Activated T-helper 1 cell treated with anti-CD3 and anti-CD28 coated beads, Interleukin-12 subunit alpha, Interleukin-12 subunit beta, Interleukin-2, Interleukin-4 antibody, amounts not matched to agents 30 ng/mL and 10 ng/mL and 1 ng/mL, durations not matched to agents 14 hours and 24 hours and 36 hours (primary cell): Measurements from ENCODE around the gene CTBP2. TPM values are rescaled to one million over a fixed set of nuclear protein-coding genes. Genes with fewer than 3 reads are reported as not detected.
"Not testable (repeated sequence)": the region's sequence is repeated elsewhere in the genome, so short reads cannot be mapped to it uniquely, and the experiment has no call there.

Source experiments
- DNase-seq: peaks from one replicate; pipeline ENCODE4 v3.0.0; 2021; ENCODE audit warnings: low spot score
- H3K27ac Mint-ChIP-seq: one replicate; pipeline ENCODE4 v1.8.0; 2021; ENCODE audit warnings: mild to moderate bottlenecking, mixed read lengths
- H3K27me3 Mint-ChIP-seq: one replicate; pipeline ENCODE4 v1.8.0; 2022; ENCODE audit warnings: mild to moderate bottlenecking, moderate library complexity, mixed read lengths; ENCODE audit not compliant: insufficient read depth
- H3K36me3 Mint-ChIP-seq: one replicate; pipeline ENCODE4 v1.8.0; 2021; ENCODE audit warnings: low read depth, mixed read lengths
- H3K4me1 Mint-ChIP-seq: one replicate; pipeline ENCODE4 v1.8.0; 2021; ENCODE audit warnings: low read depth, mixed read lengths
- H3K4me3 Mint-ChIP-seq: one replicate; pipeline ENCODE4 v1.8.0; 2021; ENCODE audit warnings: mild to moderate bottlenecking, moderate library complexity, mixed read lengths
- H3K9me3 Mint-ChIP-seq: one replicate; pipeline ENCODE4 v1.8.0; 2021; ENCODE audit warnings: mixed read lengths
- intact Hi-C: fragments of 100-400 bp; cut with micrococcal nuclease; formaldehyde crosslinking; loops from one replicate; pipeline ENCODE4 v1.15.1; 2024
- total RNA-seq: library from RNA; stranded (reverse); gene quantifications from 2 replicates; pipeline ENCODE4 v1.2.3, GENCODE V29; 2022

The CTBP2 gene
- total RNA-seq, 1 donor from 2014 or later = 0.13 TPM

DNA sequence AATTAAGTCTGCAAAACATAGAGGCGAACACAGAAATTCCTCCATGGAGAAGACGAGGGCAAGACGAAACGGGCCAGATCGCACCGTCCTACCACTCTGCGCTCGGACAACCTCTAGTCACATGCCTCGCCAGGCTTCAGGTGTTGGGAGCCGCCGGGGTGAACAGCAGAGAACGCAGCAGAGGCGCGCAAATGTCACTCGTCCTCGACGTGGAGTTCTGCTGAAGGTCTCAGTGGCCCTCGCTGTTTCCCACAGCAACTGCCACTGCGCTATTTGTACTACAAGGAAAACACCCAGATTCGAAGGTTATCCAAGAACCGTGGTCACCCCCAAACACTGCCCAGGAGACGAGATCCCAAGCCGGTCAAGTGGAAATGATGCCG lies 9.2 kb downstream of the CTBP2 start:
- no peak for DNase-seq
- H3K4me3 Mint-ChIP-seq = no peak overlapping the region
- no peak overlapping the region for H3K27ac Mint-ChIP-seq
- H3K9me3 Mint-ChIP-seq = no peaks in the 10 kb centered on the region
- intact Hi-C loops = no loop called here
- H3K27me3 Mint-ChIP-seq = peaks cover 47% of the 10 kb centered on the region
- H3K36me3 Mint-ChIP-seq = no peaks in the 10 kb centered on the region
- no peaks in the 10 kb centered on the region for H3K4me1 Mint-ChIP-seq

DNA sequence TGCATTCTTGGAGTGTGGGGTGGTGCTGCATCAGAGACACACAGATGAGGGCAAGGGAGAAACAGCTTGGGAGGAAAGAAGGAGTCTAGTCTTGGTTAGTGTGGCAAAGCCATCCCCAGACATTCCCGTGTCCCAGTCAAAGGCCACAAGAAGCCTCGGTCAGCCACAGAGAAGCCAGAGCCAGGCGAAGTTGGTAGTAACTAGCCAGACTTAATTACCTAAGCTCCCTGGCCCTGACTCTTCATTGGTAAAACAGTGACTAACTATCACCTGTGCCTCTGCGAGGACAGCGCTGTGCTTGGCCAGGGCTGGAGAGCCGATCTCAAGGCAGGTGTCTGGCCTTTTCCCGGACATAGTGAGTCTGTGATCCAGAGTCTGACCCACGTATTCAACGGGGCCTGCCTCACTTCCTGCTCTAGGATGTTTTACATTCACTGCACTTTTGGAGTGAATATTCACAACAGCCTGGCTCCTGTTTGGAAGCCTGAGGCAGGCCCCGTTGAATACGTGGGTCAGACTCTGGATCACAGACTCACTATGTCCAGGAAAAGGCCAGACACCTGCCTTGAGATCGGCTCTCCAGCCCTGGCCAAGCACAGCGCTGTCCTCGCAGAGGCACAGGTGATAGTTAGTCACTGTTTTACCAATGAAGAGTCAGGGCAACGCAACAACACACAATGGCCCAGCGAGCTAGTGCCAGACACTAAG lies 9.8 kb downstream of the CTBP2 start:
- DNase-seq, H3K4me3 Mint-ChIP-seq, intact Hi-C loops, H3K9me3 Mint-ChIP-seq, H3K27ac Mint-ChIP-seq, H3K4me1 Mint-ChIP-seq, H3K36me3 Mint-ChIP-seq: not testable (repeated sequence)
- peaks cover 40% of the 10 kb centered on the region for H3K27me3 Mint-ChIP-seq

DNA sequence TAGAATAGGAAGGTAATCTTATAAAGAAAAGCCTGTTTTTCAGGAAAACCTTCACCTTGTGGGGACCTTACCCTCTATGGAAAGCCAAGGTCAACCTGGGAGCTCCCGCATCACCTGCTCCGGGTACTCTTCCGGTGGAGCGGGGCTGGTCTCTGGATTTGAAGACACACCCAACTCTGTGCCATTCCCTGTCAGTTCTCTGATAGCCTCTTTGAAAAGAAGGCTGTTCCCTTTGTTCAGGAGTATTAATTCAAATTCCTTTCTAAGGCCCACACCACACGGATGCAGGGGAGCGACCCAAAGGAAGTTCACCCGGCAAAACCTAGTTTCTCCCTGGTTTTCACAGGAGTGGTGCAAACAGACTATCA lies 10.7 kb downstream of the CTBP2 start:
- Mint-ChIP-seq H3K9me3 (no peaks in the 10 kb centered on the region), H3K4me3 (no peak overlapping the region), H3K27me3 (peaks cover 35% of the 10 kb centered on the region), H3K4me1 (no peaks in the 10 kb centered on the region), H3K27ac (no peak overlapping the region), H3K36me3 (no peaks in the 10 kb centered on the region)
- intact Hi-C loops = no loop called here
- DNase-seq = no peak

DNA sequence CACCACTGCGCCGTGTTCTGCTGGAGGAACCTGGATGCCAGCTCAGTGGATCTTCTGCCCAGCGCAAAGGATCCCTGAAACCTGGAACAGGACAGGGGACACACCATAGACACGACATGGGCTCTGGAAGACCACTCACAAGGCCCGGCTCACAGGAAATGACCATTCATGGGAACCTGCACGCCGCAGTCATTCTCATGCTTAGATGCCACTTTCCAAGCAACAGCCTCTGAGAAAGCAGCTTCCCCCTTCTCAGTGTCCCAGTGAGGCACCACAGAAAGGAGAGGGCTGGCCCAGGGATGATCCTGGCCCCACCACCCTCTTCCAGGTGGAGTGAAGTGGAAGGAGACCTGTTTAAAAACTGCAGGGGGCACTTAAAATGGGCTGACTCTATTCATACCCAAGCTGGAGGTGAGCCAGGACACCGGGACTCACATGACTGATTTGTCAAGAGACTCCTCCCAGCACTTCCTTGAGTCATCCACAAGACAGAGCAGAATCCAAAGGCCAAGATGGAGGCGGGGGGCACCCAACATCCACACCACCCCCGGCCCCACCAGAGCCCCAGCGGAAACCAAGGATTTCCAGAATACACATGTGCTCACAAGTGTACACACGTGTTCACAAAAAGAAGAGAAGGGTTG lies 11.2 kb downstream of the CTBP2 start:
- no peaks in the 10 kb centered on the region for H3K36me3 Mint-ChIP-seq
- no peaks in the 10 kb centered on the region for H3K9me3 Mint-ChIP-seq
- H3K4me3 Mint-ChIP-seq = no peak overlapping the region
- H3K27ac Mint-ChIP-seq = no peak overlapping the region
- no peaks in the 10 kb centered on the region for H3K4me1 Mint-ChIP-seq
- H3K27me3 Mint-ChIP-seq = peaks cover 35% of the 10 kb centered on the region
- no peak for DNase-seq
- intact Hi-C loops = no loop called here

DNA sequence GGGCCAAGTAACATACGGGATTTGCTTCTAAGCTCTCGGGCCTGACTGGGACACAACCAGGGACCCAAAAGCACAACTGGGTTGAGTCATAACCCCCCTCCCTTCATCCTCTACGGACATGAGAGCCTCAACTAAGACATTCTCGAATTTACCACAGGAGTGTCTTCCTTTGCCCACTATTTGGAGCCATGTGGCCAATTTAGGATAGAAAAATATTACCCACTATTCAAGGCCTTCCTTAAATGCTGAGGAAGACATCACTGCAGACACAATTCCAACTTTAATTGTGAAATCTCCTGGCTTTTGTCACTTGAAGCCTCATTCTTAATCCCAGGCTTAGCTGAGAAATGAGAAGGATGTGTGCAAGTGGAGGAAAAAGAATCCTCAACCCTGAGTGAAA lies 11.8 kb downstream of the CTBP2 start:
- Mint-ChIP-seq H3K27ac (no peak overlapping the region), H3K9me3 (no peaks in the 10 kb centered on the region), H3K36me3 (no peaks in the 10 kb centered on the region), H3K4me1 (no peaks in the 10 kb centered on the region), H3K4me3 (no peak overlapping the region), H3K27me3 (peaks cover 34% of the 10 kb centered on the region)
- DNase-seq = no peak
- intact Hi-C loops = no loop called here

DNA sequence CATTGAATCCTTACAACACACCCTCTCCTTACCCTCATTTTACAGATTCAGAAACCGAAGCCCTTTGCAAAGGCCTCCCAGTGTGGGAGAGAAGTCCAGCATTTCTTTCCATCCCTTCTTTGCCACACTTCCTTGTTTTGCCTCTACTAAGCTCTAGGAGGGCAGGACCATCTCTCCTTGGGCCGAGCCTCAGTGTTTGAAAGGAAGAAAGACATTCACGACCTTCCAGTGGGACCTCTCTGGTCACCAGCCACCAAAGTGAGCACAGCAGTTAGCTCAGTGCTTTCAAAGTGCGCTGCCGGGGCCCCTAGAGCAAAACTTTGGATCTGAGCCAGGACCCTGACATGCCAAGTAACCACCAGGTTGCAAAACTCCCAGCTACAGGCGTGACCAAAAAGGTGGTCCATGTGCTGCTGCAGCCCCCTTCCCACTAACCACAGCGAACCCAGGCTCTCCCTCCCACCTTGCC lies 12.4 kb downstream of the CTBP2 start:
- intact Hi-C loops = no loop called here
- Mint-ChIP-seq H3K4me3 (no peak overlapping the region), H3K4me1 (no peaks in the 10 kb centered on the region), H3K36me3 (no peaks in the 10 kb centered on the region), H3K9me3 (no peaks in the 10 kb centered on the region), H3K27me3 (peaks cover 31% of the 10 kb centered on the region), H3K27ac (no peak overlapping the region)
- no peak for DNase-seq

DNA sequence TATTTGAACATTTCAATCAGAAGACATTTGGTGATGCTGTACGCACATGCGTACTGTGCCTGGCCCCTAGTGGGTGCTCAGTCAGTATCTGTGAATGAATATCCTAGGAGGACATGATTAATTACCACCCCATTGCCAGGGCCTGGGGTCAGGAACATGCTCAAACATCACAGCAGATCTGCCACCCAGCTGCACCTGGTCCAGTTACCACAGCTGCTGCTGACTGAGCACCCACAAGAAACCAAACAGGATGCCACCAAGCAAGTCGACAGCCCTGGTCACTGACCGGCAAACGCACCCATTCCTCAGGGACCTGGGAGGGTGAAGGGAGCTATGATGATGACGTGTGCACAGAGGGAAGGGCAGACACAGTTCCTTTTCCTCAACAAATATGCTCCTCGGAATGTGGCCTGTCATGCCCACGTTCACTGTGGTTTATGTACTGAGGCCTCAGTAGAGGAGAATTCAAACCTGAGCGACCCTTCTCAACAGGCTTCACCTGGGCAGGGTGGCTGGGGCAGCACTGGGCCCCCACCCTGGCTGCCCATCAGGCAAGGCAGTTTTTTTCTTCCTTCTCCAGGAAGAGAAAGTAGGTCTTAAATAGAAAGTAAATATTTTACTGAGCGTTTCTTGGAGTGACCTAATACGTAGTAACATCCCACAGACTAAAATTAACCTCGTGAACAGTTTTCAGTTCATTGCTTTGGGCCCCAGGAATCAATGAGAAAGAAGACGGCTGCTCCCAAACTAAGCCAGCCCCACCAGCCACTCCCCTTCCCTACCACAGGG lies 13.4 kb downstream of the CTBP2 start:
- peaks cover 28% of the 10 kb centered on the region for H3K27me3 Mint-ChIP-seq
- DNase-seq = no peak
- H3K4me1 Mint-ChIP-seq = no peaks in the 10 kb centered on the region
- no peak overlapping the region for H3K4me3 Mint-ChIP-seq
- intact Hi-C loops = no loop called here
- H3K27ac Mint-ChIP-seq = no peak overlapping the region
- no peaks in the 10 kb centered on the region for H3K36me3 Mint-ChIP-seq
- no peaks in the 10 kb centered on the region for H3K9me3 Mint-ChIP-seq

DNA sequence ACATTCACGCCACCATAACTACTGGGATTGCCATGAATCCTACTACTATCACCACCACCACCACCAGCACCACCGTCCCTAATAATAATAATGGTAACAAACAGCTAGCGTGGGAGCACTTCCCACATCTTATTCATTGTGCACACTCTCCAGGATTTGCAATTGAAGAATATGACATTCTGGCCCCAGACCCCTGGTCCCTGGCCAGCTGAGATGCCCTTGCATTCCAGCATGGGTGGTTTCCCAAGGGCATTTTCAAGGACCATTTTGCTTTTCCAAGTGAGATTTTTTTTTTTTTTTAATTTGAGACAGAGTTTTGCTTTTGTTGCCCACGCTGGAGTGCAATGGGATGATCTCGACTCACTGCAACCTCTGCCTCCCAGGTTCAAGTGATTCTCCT lies 14.7 kb downstream of the CTBP2 start:
- H3K27me3 Mint-ChIP-seq = peaks cover 22% of the 10 kb centered on the region
- no peak overlapping the region for H3K4me3 Mint-ChIP-seq
- no peak for DNase-seq
- intact Hi-C loops = no loop called here
- no peaks in the 10 kb centered on the region for H3K9me3 Mint-ChIP-seq
- no peaks in the 10 kb centered on the region for H3K36me3 Mint-ChIP-seq
- no peak overlapping the region for H3K27ac Mint-ChIP-seq
- H3K4me1 Mint-ChIP-seq = no peaks in the 10 kb centered on the region

DNA sequence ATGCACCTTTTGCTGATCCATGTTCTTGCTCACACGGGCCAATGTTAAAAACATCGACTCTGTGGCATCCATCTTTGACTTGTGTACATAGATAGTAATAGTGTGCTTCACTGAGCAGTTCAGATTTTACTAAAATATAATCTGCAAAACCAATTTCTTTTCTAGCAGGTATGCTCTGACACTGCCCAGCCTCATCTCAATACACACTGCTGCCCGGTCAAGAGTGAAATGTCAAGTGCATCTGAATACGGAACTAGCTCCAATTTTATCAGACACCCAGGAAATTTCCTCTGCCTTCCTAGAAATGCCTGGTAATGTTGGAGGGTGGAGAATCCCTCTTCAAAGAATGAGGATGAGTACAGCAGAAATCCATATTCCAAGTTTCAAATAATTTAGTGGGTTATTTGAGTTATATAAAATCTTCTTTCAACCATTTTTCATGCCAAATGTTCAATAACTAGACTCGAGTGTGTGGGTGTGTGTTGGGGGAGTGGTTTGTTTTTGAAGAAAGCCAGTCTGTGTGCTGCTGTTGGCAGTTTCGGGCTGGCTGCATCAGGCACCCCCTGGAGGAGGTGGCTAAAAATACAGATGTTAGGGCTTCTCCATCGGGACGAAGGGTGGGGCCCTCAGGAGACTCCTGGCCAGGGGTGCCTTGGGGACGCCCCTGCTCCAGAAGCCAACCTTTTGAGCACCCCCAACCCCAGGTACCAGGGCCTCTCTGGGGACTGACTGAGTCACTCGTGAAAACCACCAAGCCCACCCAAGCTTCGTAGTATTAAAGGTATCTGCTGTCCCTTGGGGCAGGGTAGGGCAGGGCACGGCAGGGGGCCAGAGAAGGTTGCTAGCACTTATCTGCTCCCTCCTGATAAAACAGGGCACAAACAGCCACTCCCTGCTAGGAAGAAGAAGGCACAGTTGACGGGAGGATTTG lies 15.4 kb downstream of the CTBP2 start:
- Mint-ChIP-seq H3K9me3 (no peaks in the 10 kb centered on the region), H3K4me3 (no peak overlapping the region), H3K27ac (no peak overlapping the region), H3K27me3 (peaks cover 20% of the 10 kb centered on the region), H3K4me1 (no peaks in the 10 kb centered on the region), H3K36me3 (no peaks in the 10 kb centered on the region)
- no peak for DNase-seq
- intact Hi-C loops = no loop called here

DNA sequence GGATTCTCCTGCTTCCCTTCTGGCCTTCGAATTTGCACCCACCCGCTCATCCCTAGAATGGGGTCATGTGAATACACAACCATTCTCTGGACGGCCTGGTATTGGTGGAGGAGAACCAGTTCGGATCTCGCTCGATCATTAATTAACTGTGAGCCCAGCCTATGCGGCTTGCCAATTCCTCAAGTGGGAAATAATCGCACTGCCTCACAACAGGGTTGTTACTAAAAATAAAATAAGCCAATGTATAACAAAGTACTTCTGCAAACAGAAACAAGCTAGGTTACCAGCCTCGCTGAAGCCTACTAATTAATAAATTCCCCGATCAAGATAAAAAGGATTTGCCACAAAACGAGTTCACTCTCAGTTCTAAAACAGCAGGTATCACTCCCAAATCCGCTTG lies 16.2 kb downstream of the CTBP2 start:
- intact Hi-C loops = no loop called here
- Mint-ChIP-seq H3K27me3 (peaks cover 20% of the 10 kb centered on the region), H3K4me1 (no peaks in the 10 kb centered on the region)

DNA sequence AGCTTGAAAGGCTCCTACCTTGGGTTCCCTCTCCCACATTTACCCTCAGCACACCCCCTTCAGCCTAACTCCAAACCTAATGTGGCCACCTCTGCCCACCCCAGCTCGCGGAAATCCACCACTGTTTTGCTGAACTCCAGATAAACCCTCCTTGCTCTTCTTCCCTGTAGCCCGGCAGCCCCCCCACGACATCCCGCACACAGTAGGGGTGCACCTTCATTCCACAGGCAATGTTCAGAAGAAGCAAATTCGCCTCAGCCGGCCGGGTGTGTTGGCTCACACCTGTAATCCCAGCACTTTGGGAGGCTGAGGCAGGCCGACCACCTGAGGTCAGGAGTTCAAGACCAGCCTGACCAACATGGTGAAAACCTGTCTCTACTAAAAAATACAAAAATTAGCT lies 17.4 kb downstream of the CTBP2 start:
- no peak overlapping the region for H3K27ac Mint-ChIP-seq
- H3K36me3 Mint-ChIP-seq = no peaks in the 10 kb centered on the region
- intact Hi-C loops = no loop called here
- H3K4me1 Mint-ChIP-seq = no peaks in the 10 kb centered on the region
- no peaks in the 10 kb centered on the region for H3K9me3 Mint-ChIP-seq
- no peak for DNase-seq
- H3K27me3 Mint-ChIP-seq = peaks cover 17% of the 10 kb centered on the region
- no peak overlapping the region for H3K4me3 Mint-ChIP-seq

More for the DNA sequence above, 16.2 kb downstream of the CTBP2 start:
- H3K27ac Mint-ChIP-seq = no peak overlapping the region
- no peaks in the 10 kb centered on the region for H3K36me3 Mint-ChIP-seq
- H3K9me3 Mint-ChIP-seq = no peaks in the 10 kb centered on the region
- no peak overlapping the region for H3K4me3 Mint-ChIP-seq
- DNase-seq = no peak

DNA sequence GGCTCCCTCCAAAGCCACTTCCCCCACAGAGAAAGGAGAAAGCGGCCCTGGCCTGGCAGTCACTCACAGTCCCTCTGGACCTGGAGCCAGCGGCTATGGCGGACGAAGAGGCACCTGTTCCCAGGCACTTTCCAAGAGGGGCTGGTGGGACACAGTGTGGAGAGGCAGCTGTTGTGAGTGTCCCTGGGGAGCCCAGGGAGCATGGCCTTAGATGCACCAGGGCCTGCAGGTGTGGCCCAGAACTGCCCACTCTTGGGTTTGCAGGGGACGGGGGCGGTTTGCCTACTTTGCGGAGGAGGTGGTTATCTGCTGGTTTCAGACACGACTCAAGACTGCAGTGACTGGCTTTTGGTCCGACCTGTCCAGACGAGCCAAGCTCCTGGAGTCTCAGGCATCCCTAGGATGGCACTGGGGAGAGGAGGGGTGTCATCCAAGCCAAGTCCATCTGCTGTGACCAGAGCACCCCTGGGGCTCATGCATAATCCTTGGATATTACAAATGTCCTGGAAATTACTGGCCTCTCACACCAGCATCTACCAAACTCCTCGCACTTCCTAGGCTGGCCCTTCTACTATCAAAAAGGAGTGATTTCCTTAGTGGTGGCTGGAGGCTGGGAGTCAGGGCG lies 18.4 kb downstream of the CTBP2 start:
- DNase-seq = no peak
- Mint-ChIP-seq H3K9me3 (no peaks in the 10 kb centered on the region), H3K36me3 (no peaks in the 10 kb centered on the region), H3K4me3 (no peak overlapping the region), H3K4me1 (no peaks in the 10 kb centered on the region), H3K27me3 (peaks cover 10% of the 10 kb centered on the region), H3K27ac (no peak overlapping the region)
- intact Hi-C loops = no loop called here
